Renal cortex interstitium (tissue), 11 donors: Measurements from ENCODE around the gene TMEM120A. TPM values are rescaled to one million over a fixed set of nuclear protein-coding genes. Genes with fewer than 3 reads are reported as not detected.

Source experiments
- DNase-seq, 11 donors: peaks; one replicate each; pipeline ENCODE4 v3.0.0-alpha.2; 2013; ENCODE audit warnings: low read depth in 9 of 11, low spot score in 4 of 11; ENCODE audit errors: extremely low read depth in 1 of 11
- polyA plus RNA-seq, 3 donors: library from polyadenylated mRNA; unstranded; fragments of 120-200 nt; gene quantifications; one replicate each; pipeline ENCODE4 v1.2.1, GENCODE V29; 2013; ENCODE audit not compliant: insufficient read length in 3 of 3

TMEM120A gene
- polyA plus RNA-seq, 3 donors, result 48.6 to 66.1 (median 57.1) TPM

GRCh38 chr7:75985518-75986146, 8.8 kb downstream of the TMEM120A start:
- no peak for DNase-seq

- no peak for DNase-seq
These were observed 9.3 kb downstream of the TMEM120A start for GRCh38 chr7:75985009-75985517.

GRCh38 chr7:75984130-75985008, 10.0 kb downstream of the TMEM120A start:
- DNase-seq, result no peak

- no peak for DNase-seq
These were observed 10.8 kb downstream of the TMEM120A start for GRCh38 chr7:75983471-75984129.

GRCh38 chr7:75982306-75983064, 11.9 kb downstream of the TMEM120A start:
- DNase-seq, result no peak

- DNase-seq, result no peak
These were observed 12.7 kb downstream of the TMEM120A start for GRCh38 chr7:75981453-75982305.

GRCh38 chr7:75981203-75981452, 13.3 kb downstream of the TMEM120A start:
- DNase-seq, result no peak

- no peak for DNase-seq
These were observed 13.8 kb downstream of the TMEM120A start for GRCh38 chr7:75980430-75981202.

GRCh38 chr7:75979759-75980429, 14.5 kb downstream of the TMEM120A start:
- no peak for DNase-seq

- no peak for DNase-seq
These were observed 16.7 kb downstream of the TMEM120A start for GRCh38 chr7:75977743-75978142.

GRCh38 chr7:75971961-75972763, 22.2 kb downstream of the TMEM120A start:
- no peak for DNase-seq

GRCh38 chr7:75971309-75971960, 23.0 kb downstream of the TMEM120A start:
- no peak for DNase-seq

GRCh38 chr7:75969704-75970498, 24.5 kb downstream of the TMEM120A start:
- DNase-seq, result no peak

GRCh38 chr7:75969182-75969581, 25.2 kb downstream of the TMEM120A start:
- no peak for DNase-seq

GRCh38 chr7:75968561-75969001, 25.8 kb downstream of the TMEM120A start:
- DNase-seq, result no peak
